ENCODE data around the gene SLC12A7.

- TF ChIP-seq POLR2A (IDR thresholded peaks at IDR 0.05) (no peak), CTCF (IDR thresholded peaks at IDR 0.05) (no peak)
These were observed 109.7 kb downstream of the SLC12A7 start for GRCh38 chr5:1002271-1002546.

Measured in thyroid gland (tissue), 4 donors.